Gastrocnemius medialis (tissue), 4 donors: ENCODE data around the gene SLC25A12.

Experiments used
- CTCF ChIP-seq, 5 experiments: fragments of 450-650 bp in 3 of 5; fragments of 200-600 bp in 2 of 5; sonication (generic) in 2 of 5; IDR thresholded peaks in 4 of 5; conservative IDR thresholded peaks in 1 of 5; 1 replicate in 4 of 5; 2 replicates in 1 of 5; pipeline ENCODE4 v1.5.1; 2016 to 2019; ENCODE audit warnings: antibody characterized with exemption in 5 of 5, mild to moderate bottlenecking in 3 of 5, moderate library complexity in 3 of 5
- POLR2A ChIP-seq, 2 donors: fragments of 450-650 bp; IDR thresholded peaks; one replicate each; pipeline ENCODE4 v1.6.1; 2017; ENCODE audit warnings: antibody characterized with exemption in 2 of 2, mild to moderate bottlenecking in 2 of 2, moderate library complexity in 2 of 2

DNA sequence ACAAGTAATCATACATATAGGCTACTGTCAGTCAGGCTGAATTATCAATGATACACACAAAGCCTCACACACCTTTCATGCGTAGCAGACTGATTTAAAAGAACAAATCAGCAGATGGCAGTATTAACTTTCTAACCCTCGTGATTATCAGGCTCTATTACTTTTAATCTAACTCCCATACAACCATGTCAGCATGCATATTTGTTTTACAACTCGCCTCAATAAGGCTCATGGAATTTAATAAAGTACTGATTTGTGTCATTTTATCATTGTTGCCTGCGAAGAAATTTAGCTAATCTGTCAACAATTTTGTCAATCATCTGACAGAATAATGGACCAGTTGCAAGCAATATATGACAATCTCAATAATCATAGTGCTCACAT, 82.8 kb downstream of the SLC25A12 start:
- TF ChIP-seq CTCF (IDR thresholded peaks at IDR 0.05 in 4 of 5, conservative IDR thresholded peaks at IDR 0.05 in 1 of 5) (peak in 4 of 5 experiments; percentile 21 to 40 (median 28)), POLR2A (IDR thresholded peaks at IDR 0.05) (no peak)
